Measurements from ENCODE around the gene FAM210A.

Gene FAM210A

GRCh38 chr18:13642440-13642827 is 83.9 kb downstream of the FAM210A start:
- no peak for DNase-seq

- no peak for DNase-seq
Measured at GRCh38 chr18:13641551-13642439, 84.6 kb downstream of the FAM210A start.

- no peak for DNase-seq
Measured at GRCh38 chr18:13640266-13640860, 86.0 kb downstream of the FAM210A start.

- no peak for DNase-seq
Measured at GRCh38 chr18:13638719-13639595, 87.4 kb downstream of the FAM210A start.

GRCh38 chr18:13635046-13635445 is 91.3 kb downstream of the FAM210A start:
- no peak for DNase-seq

- DNase-seq: no peak
Measured at GRCh38 chr18:13633700-13634099, 92.7 kb downstream of the FAM210A start.

- DNase-seq: no peak
Measured at GRCh38 chr18:13630716-13631268, 95.6 kb downstream of the FAM210A start.

- DNase-seq: peak; percentile 66
Measured at GRCh38 chr18:13629841-13630715, 96.3 kb downstream of the FAM210A start.

GRCh38 chr18:13628211-13628610 is 98.1 kb downstream of the FAM210A start:
- DNase-seq: no peak

- DNase-seq: no peak
Measured at GRCh38 chr18:13627639-13628038, 98.7 kb downstream of the FAM210A start.

GRCh38 chr18:13626544-13626908 is 99.8 kb downstream of the FAM210A start:
- DNase-seq: no peak

GRCh38 chr18:13625843-13626543 is 100.4 kb downstream of the FAM210A start:
- DNase-seq: no peak

GRCh38 chr18:13625355-13625754 is 101.0 kb downstream of the FAM210A start:
- DNase-seq: no peak

GRCh38 chr18:13624563-13625237 is 101.7 kb downstream of the FAM210A start:
- no peak for DNase-seq

GRCh38 chr18:13623871-13624270 is 102.5 kb downstream of the FAM210A start:
- DNase-seq: no peak

GRCh38 chr18:13623348-13623747 is 103.0 kb downstream of the FAM210A start:
- DNase-seq: no peak

GRCh38 chr18:13622751-13623150 is 103.6 kb downstream of the FAM210A start:
- no peak for DNase-seq

GRCh38 chr18:13621886-13622619 is 104.3 kb downstream of the FAM210A start:
- no peak for DNase-seq

GRCh38 chr18:13621446-13621849 is 104.9 kb downstream of the FAM210A start:
- DNase-seq: no peak

GRCh38 chr18:13620818-13621445 is 105.4 kb downstream of the FAM210A start:
- DNase-seq: no peak
